Neural crest cell (in vitro differentiated cells): Measurements from ENCODE around the gene CMSS1. TPM values are rescaled to one million over a fixed set of nuclear protein-coding genes. Genes with fewer than 3 reads are reported as not detected.
"Not testable (repeated sequence)": the region's sequence is repeated elsewhere in the genome, so short reads cannot be mapped to it uniquely, and the experiment has no call there.

ENCODE experiments used
- DNase-seq: peaks from one replicate; pipeline ENCODE4 v3.0.0; 2021; ENCODE audit warnings: low read depth, mixed read lengths, low spot score
- H3K27ac Mint-ChIP-seq: one replicate; pipeline ENCODE4 v1.8.0; 2021; ENCODE audit warnings: mild to moderate bottlenecking, mixed read lengths; ENCODE audit not compliant: unreplicated experiment
- H3K27me3 Mint-ChIP-seq: 2 replicates; pipeline ENCODE4 v1.8.0; 2021; ENCODE audit warnings: low read depth, mild to moderate bottlenecking, mixed read lengths
- H3K36me3 Mint-ChIP-seq: 2 replicates; pipeline ENCODE4 v1.8.0; 2021; ENCODE audit warnings: low read depth, mild to moderate bottlenecking, mixed read lengths
- H3K4me1 Mint-ChIP-seq: 2 replicates; pipeline ENCODE4 v1.8.0; 2021; ENCODE audit warnings: mixed read lengths
- H3K4me3 Mint-ChIP-seq: one replicate; pipeline ENCODE4 v1.8.0; 2021; ENCODE audit warnings: mild to moderate bottlenecking, mixed read lengths
- H3K9me3 Mint-ChIP-seq: 2 replicates; pipeline ENCODE4 v1.8.0; 2021; ENCODE audit warnings: mixed read lengths
- CTCF ChIP-seq: fragments of 200-600 bp; sonication (generic); conservative IDR thresholded peaks from 2 replicates; pipeline ENCODE4 v1.5.0; 2021; ENCODE audit warnings: antibody characterized with exemption, mild to moderate bottlenecking
- total RNA-seq: library from RNA; stranded (reverse); gene quantifications from 2 replicates; pipeline ENCODE4 v1.2.1, GENCODE V29; 2021

Gene CMSS1
- total RNA-seq, 1 donor from 2014 or later, result 60.9 TPM

DNA sequence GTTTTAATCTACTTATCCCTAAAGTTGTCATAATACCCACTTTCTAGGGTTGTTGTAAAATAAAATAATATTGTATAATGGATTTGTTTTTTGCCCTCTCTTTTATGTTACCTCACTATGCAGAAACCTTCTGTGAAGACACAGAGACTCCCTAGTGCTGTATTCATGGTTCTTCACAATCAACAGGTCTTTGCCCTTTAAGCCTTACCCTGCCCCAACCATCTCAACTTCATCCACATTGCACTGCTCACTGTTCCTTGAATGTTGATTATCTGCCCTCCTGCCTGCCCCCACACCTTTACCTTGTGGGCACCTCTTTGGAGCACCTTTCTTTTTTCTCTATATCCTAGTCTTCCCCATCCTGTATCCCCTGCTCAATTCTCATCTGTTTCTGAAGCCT, 21.1 kb downstream of the CMSS1 start:
- no peak overlapping the region for H3K4me3 Mint-ChIP-seq
- DNase-seq, result no peak
- no peak for TF ChIP-seq CTCF
- H3K36me3 Mint-ChIP-seq, result no peaks in the 10 kb centered on the region
- no peak overlapping the region for H3K27ac Mint-ChIP-seq
- H3K9me3 Mint-ChIP-seq, result no peaks in the 10 kb centered on the region
- no peaks in the 10 kb centered on the region for H3K27me3 Mint-ChIP-seq
- peaks cover 10% of the 10 kb centered on the region for H3K4me1 Mint-ChIP-seq

- H3K4me1 Mint-ChIP-seq, result peaks cover 14% of the 10 kb centered on the region
- no peaks in the 10 kb centered on the region for H3K9me3 Mint-ChIP-seq
Measured at GRCh38 chr3:99839613-99840012, 22.0 kb downstream of the CMSS1 start.

DNA sequence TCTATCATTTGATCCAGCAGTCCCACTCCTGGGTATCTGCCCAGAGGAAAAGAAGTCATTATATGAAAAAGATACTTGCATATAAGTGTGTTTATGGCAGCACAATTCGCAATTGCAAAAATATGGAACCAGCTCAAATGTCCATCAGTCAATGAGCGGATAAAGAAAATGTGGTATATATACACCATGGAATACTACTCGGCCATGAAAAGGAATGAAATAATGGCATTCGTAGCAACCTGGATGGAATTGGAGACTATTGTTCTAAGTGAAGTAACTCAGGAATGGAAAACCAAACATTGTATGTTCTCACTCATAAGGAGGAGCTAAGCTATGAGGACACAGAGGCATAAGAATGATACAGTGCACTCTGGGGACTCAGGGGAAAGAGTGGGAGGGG, 24.3 kb downstream of the CMSS1 start:
- H3K4me1 Mint-ChIP-seq, result peaks cover 14% of the 10 kb centered on the region
- not testable (repeated sequence) for H3K4me3 Mint-ChIP-seq, H3K27ac Mint-ChIP-seq, H3K9me3 Mint-ChIP-seq, H3K27me3 Mint-ChIP-seq, H3K36me3 Mint-ChIP-seq, DNase-seq

More at GRCh38 chr3:99839613-99840012, 22.0 kb downstream of the CMSS1 start:
- no peaks in the 10 kb centered on the region for H3K36me3 Mint-ChIP-seq
- H3K4me3 Mint-ChIP-seq, result no peak overlapping the region
- no peak overlapping the region for H3K27ac Mint-ChIP-seq
- no peak for DNase-seq
- TF ChIP-seq CTCF, result no peak
- no peaks in the 10 kb centered on the region for H3K27me3 Mint-ChIP-seq

GRCh38 chr3:99842826-99843589, 25.3 kb downstream of the CMSS1 start:
- no peak overlapping the region for H3K27ac Mint-ChIP-seq
- no peaks in the 10 kb centered on the region for H3K27me3 Mint-ChIP-seq
- no peaks in the 10 kb centered on the region for H3K36me3 Mint-ChIP-seq
- no peaks in the 10 kb centered on the region for H3K9me3 Mint-ChIP-seq
- H3K4me1 Mint-ChIP-seq, result peaks cover 14% of the 10 kb centered on the region
- no peak for DNase-seq
- peak; percentile 84 for TF ChIP-seq CTCF
- no peak overlapping the region for H3K4me3 Mint-ChIP-seq

- Mint-ChIP-seq H3K4me3 (no peak overlapping the region), H3K27me3 (no peaks in the 10 kb centered on the region), H3K9me3 (no peaks in the 10 kb centered on the region), H3K27ac (no peak overlapping the region), H3K4me1 (peaks cover 14% of the 10 kb centered on the region), H3K36me3 (no peaks in the 10 kb centered on the region)
- DNase-seq, result no peak
- no peak for TF ChIP-seq CTCF
Measured at GRCh38 chr3:99843590-99844258, 26.1 kb downstream of the CMSS1 start.

GRCh38 chr3:99845331-99845730, 27.7 kb downstream of the CMSS1 start:
- H3K27ac Mint-ChIP-seq, result peak overlapping the region; percentile 8

More at GRCh38 chr3:99845331-99845730, 27.7 kb downstream of the CMSS1 start:
- TF ChIP-seq CTCF, result no peak
- DNase-seq, result no peak
- Mint-ChIP-seq H3K4me3 (no peak overlapping the region), H3K4me1 (peaks cover 14% of the 10 kb centered on the region), H3K9me3 (no peaks in the 10 kb centered on the region), H3K27me3 (no peaks in the 10 kb centered on the region), H3K36me3 (no peaks in the 10 kb centered on the region)
